Activated T-helper 2 cell treated with anti-CD3 and anti-CD28 coated beads, Interferon-gamma antibody, Interleukin-2, Interleukin-4, amounts not matched to agents 10 μg/mL and 5 μg/mL and 100 μg/mL, durations not matched to agents 14 hours and 24 hours and 36 hours (primary cell): ENCODE measurements around the gene DTNB. TPM values are rescaled to one million over a fixed set of nuclear protein-coding genes. Genes with fewer than 3 reads are reported as not detected.

Experiments used
- DNase-seq: peaks from one replicate; pipeline ENCODE4 v3.0.0; 2021; ENCODE audit warnings: low spot score
- H3K27ac Mint-ChIP-seq: one replicate; pipeline ENCODE4 v1.8.0; 2021; ENCODE audit warnings: mixed read lengths
- H3K27me3 Mint-ChIP-seq: one replicate; pipeline ENCODE4 v1.8.0; 2021; ENCODE audit warnings: low read depth, mixed read lengths
- H3K36me3 Mint-ChIP-seq: one replicate; pipeline ENCODE4 v1.8.0; 2021; ENCODE audit warnings: low read depth, mixed read lengths
- H3K4me1 Mint-ChIP-seq: one replicate; pipeline ENCODE4 v1.8.0; 2021; ENCODE audit warnings: low read depth, mixed read lengths
- H3K4me3 Mint-ChIP-seq: one replicate; pipeline ENCODE4 v1.8.0; 2021; ENCODE audit warnings: low read depth, mild to moderate bottlenecking, moderate library complexity, mixed read lengths
- H3K9me3 Mint-ChIP-seq: one replicate; pipeline ENCODE4 v1.8.0; 2021; ENCODE audit warnings: mixed read lengths
- intact Hi-C: fragments of 100-400 bp; cut with micrococcal nuclease; formaldehyde crosslinking; loops from one replicate; pipeline ENCODE4 v1.15.1; 2023
- total RNA-seq: library from RNA; stranded (reverse); gene quantifications from 2 replicates; pipeline ENCODE4 v1.2.3, GENCODE V29; 2022

Gene DTNB
- total RNA-seq, 1 donor from 2014 or later: 33.9 TPM

GRCh38 chr2:25470806-25471205, 202.6 kb downstream of the DTNB start:
- intact Hi-C loops: no loop called here
- H3K4me1 Mint-ChIP-seq: no peaks in the 10 kb centered on the region
- no peak overlapping the region for H3K4me3 Mint-ChIP-seq
- H3K9me3 Mint-ChIP-seq: peaks cover 10% of the 10 kb centered on the region
- peaks cover 18% of the 10 kb centered on the region for H3K36me3 Mint-ChIP-seq
- H3K27me3 Mint-ChIP-seq: no peaks in the 10 kb centered on the region
- no peak for DNase-seq
- H3K27ac Mint-ChIP-seq: no peak overlapping the region

GRCh38 chr2:25467743-25468142, 205.6 kb downstream of the DTNB start:
- Mint-ChIP-seq H3K4me3 (no peak overlapping the region), H3K4me1 (no peaks in the 10 kb centered on the region), H3K27me3 (no peaks in the 10 kb centered on the region), H3K27ac (no peak overlapping the region), H3K9me3 (no peaks in the 10 kb centered on the region), H3K36me3 (peaks cover 3% of the 10 kb centered on the region)
- no peak for DNase-seq
- intact Hi-C loops: no loop called here

GRCh38 chr2:25462021-25462420, 211.4 kb downstream of the DTNB start:
- no peak for DNase-seq
- intact Hi-C loops: no loop called here
- Mint-ChIP-seq H3K4me1 (peaks cover 6% of the 10 kb centered on the region), H3K27me3 (no peaks in the 10 kb centered on the region), H3K27ac (no peak overlapping the region), H3K4me3 (no peak overlapping the region), H3K9me3 (no peaks in the 10 kb centered on the region), H3K36me3 (no peaks in the 10 kb centered on the region)

- H3K27ac Mint-ChIP-seq: no peak overlapping the region
- H3K27me3 Mint-ChIP-seq: no peaks in the 10 kb centered on the region
- H3K4me1 Mint-ChIP-seq: peaks cover 6% of the 10 kb centered on the region
- intact Hi-C loops: no loop called here
- no peak for DNase-seq
- no peak overlapping the region for H3K4me3 Mint-ChIP-seq
- H3K9me3 Mint-ChIP-seq: no peaks in the 10 kb centered on the region
- no peaks in the 10 kb centered on the region for H3K36me3 Mint-ChIP-seq
These were observed 213.0 kb downstream of the DTNB start for GRCh38 chr2:25460261-25460905.

- Mint-ChIP-seq H3K9me3 (no peaks in the 10 kb centered on the region), H3K27ac (peak overlapping the region; percentile 69), H3K4me1 (peaks cover 29% of the 10 kb centered on the region), H3K27me3 (no peaks in the 10 kb centered on the region), H3K36me3 (peaks cover 28% of the 10 kb centered on the region), H3K4me3 (no peak overlapping the region)
- intact Hi-C loops: loop anchor here (5.0 to 10.0 kb wide), 2 partner anchors 60 to 78 kb away; no protein-coding TSS in a partner anchor
- DNase-seq: no peak
These were observed 218.4 kb downstream of the DTNB start for GRCh38 chr2:25454824-25455611.

GRCh38 chr2:25453199-25453905, 220.0 kb downstream of the DTNB start:
- H3K4me1 Mint-ChIP-seq: peaks cover 32% of the 10 kb centered on the region
- H3K27ac Mint-ChIP-seq: peak overlapping the region; percentile 89
- intact Hi-C loops: loop anchor here (1.0 to 10.0 kb wide), 4 partner anchors 61 to 133 kb away; no protein-coding TSS in a partner anchor
- peaks cover 35% of the 10 kb centered on the region for H3K36me3 Mint-ChIP-seq
- no peaks in the 10 kb centered on the region for H3K27me3 Mint-ChIP-seq
- DNase-seq: peak; percentile 21
- H3K4me3 Mint-ChIP-seq: peak overlapping the region; percentile 21
- H3K9me3 Mint-ChIP-seq: no peaks in the 10 kb centered on the region

- Mint-ChIP-seq H3K36me3 (peaks cover 41% of the 10 kb centered on the region), H3K9me3 (no peaks in the 10 kb centered on the region), H3K27ac (no peak overlapping the region), H3K4me1 (peaks cover 21% of the 10 kb centered on the region), H3K27me3 (no peaks in the 10 kb centered on the region), H3K4me3 (no peak overlapping the region)
- intact Hi-C loops: no loop called here
- no peak for DNase-seq
These were observed 224.6 kb downstream of the DTNB start for GRCh38 chr2:25448808-25449207.

GRCh38 chr2:25447018-25447417, 226.4 kb downstream of the DTNB start:
- H3K36me3 Mint-ChIP-seq: peaks cover 31% of the 10 kb centered on the region
- intact Hi-C loops: no loop called here

GRCh38 chr2:25446122-25446521, 227.3 kb downstream of the DTNB start:
- H3K27ac Mint-ChIP-seq: no peak overlapping the region
- H3K4me3 Mint-ChIP-seq: no peak overlapping the region
- no peaks in the 10 kb centered on the region for H3K9me3 Mint-ChIP-seq
- intact Hi-C loops: no loop called here
- peaks cover 23% of the 10 kb centered on the region for H3K36me3 Mint-ChIP-seq
- peaks cover 3% of the 10 kb centered on the region for H3K4me1 Mint-ChIP-seq
- DNase-seq: no peak
- no peaks in the 10 kb centered on the region for H3K27me3 Mint-ChIP-seq

More at GRCh38 chr2:25447018-25447417, 226.4 kb downstream of the DTNB start:
- Mint-ChIP-seq H3K27me3 (no peaks in the 10 kb centered on the region), H3K27ac (no peak overlapping the region), H3K4me1 (peaks cover 4% of the 10 kb centered on the region), H3K9me3 (no peaks in the 10 kb centered on the region), H3K4me3 (no peak overlapping the region)
- DNase-seq: no peak

- Mint-ChIP-seq H3K9me3 (no peaks in the 10 kb centered on the region), H3K27ac (no peak overlapping the region), H3K4me1 (peaks cover 3% of the 10 kb centered on the region), H3K36me3 (peaks cover 18% of the 10 kb centered on the region), H3K27me3 (no peaks in the 10 kb centered on the region), H3K4me3 (no peak overlapping the region)
- no peak for DNase-seq
- intact Hi-C loops: no loop called here
These were observed 227.9 kb downstream of the DTNB start for GRCh38 chr2:25445464-25445863.

GRCh38 chr2:25444608-25445270, 228.6 kb downstream of the DTNB start:
- Mint-ChIP-seq H3K27ac (no peak overlapping the region), H3K4me3 (no peak overlapping the region), H3K9me3 (no peaks in the 10 kb centered on the region), H3K27me3 (no peaks in the 10 kb centered on the region), H3K4me1 (peaks cover 3% of the 10 kb centered on the region), H3K36me3 (peaks cover 13% of the 10 kb centered on the region)
- DNase-seq: no peak
- intact Hi-C loops: no loop called here

- Mint-ChIP-seq H3K4me3 (no peak overlapping the region), H3K9me3 (no peaks in the 10 kb centered on the region)
These were observed 229.6 kb downstream of the DTNB start for GRCh38 chr2:25443766-25444165.

More at GRCh38 chr2:25443766-25444165, 229.6 kb downstream of the DTNB start:
- intact Hi-C loops: no loop called here
- Mint-ChIP-seq H3K4me1 (no peaks in the 10 kb centered on the region), H3K36me3 (peaks cover 6% of the 10 kb centered on the region), H3K27ac (no peak overlapping the region), H3K27me3 (no peaks in the 10 kb centered on the region)
- no peak for DNase-seq
